Testis (tissue), 2 donors: Measurements from ENCODE around the gene MYO1F.
"Not testable (repeated sequence)": the region's sequence is repeated elsewhere in the genome, so short reads cannot be mapped to it uniquely, and the experiment has no call there.

Source experiments
- POLR2A ChIP-seq: fragments of 450-650 bp; IDR thresholded peaks from one replicate; pipeline ENCODE4 v1.6.1; 2017; ENCODE audit warnings: antibody characterized with exemption, mild to moderate bottlenecking, moderate library complexity
- TF ChIP-seq, protein P1 (sequence below), 3 experiments: fragments of 450-650 bp in 2 of 3; fragments of 200-600 bp in 1 of 3; sonication (generic) in 1 of 3; IDR thresholded peaks; one replicate each; pipeline ENCODE4 v1.5.1; 2016 to 2019; ENCODE audit warnings: antibody characterized with exemption in 3 of 3, mild to moderate bottlenecking in 2 of 3, moderate library complexity in 1 of 3

DNA sequence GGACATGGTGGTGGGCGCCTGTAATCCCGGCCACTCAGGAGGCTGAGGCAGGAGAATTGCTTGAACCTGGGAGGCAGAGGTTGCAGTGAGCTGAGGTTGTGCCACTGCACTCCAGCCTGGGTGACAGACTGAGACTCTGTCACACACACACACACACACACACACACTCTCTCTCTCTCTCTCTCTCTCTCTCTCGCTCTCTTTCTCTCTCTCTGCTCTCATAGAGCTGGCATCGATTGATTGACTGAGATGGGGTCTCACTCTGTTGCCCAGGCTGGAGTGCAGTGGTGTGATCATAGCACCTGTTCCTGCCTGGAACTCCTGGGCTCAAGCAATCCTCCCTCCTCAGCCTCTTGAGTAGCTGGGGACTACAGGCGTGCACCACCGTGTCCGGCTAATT, 23.5 kb downstream of the MYO1F start:
- TF ChIP-seq POLR2A = not testable (repeated sequence)
- TF ChIP-seq, protein P1, sequence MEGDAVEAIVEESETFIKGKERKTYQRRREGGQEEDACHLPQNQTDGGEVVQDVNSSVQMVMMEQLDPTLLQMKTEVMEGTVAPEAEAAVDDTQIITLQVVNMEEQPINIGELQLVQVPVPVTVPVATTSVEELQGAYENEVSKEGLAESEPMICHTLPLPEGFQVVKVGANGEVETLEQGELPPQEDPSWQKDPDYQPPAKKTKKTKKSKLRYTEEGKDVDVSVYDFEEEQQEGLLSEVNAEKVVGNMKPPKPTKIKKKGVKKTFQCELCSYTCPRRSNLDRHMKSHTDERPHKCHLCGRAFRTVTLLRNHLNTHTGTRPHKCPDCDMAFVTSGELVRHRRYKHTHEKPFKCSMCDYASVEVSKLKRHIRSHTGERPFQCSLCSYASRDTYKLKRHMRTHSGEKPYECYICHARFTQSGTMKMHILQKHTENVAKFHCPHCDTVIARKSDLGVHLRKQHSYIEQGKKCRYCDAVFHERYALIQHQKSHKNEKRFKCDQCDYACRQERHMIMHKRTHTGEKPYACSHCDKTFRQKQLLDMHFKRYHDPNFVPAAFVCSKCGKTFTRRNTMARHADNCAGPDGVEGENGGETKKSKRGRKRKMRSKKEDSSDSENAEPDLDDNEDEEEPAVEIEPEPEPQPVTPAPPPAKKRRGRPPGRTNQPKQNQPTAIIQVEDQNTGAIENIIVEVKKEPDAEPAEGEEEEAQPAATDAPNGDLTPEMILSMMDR (IDR thresholded peaks at IDR 0.05) = not testable (repeated sequence)
